GOT3 (cell line): ENCODE results near the gene SEMA7A.

ENCODE experiments used
- DNase-seq: peaks from one replicate; lab custom pipeline; 2025; ENCODE audit warnings: mixed read lengths; lab: John Stamatoyannopoulos, UW

The SEMA7A gene

GRCh38 chr15:74430510-74430951, 3.2 kb downstream of the SEMA7A start:
- DNase-seq, result no peak

GRCh38 chr15:74429781-74430400, 3.9 kb downstream of the SEMA7A start:
- no peak for DNase-seq

- DNase-seq, result no peak
Observed at GRCh38 chr15:74428970-74429780, 4.6 kb downstream of the SEMA7A start.

- no peak for DNase-seq
Observed at GRCh38 chr15:74428442-74428787, 5.3 kb downstream of the SEMA7A start.

DNA sequence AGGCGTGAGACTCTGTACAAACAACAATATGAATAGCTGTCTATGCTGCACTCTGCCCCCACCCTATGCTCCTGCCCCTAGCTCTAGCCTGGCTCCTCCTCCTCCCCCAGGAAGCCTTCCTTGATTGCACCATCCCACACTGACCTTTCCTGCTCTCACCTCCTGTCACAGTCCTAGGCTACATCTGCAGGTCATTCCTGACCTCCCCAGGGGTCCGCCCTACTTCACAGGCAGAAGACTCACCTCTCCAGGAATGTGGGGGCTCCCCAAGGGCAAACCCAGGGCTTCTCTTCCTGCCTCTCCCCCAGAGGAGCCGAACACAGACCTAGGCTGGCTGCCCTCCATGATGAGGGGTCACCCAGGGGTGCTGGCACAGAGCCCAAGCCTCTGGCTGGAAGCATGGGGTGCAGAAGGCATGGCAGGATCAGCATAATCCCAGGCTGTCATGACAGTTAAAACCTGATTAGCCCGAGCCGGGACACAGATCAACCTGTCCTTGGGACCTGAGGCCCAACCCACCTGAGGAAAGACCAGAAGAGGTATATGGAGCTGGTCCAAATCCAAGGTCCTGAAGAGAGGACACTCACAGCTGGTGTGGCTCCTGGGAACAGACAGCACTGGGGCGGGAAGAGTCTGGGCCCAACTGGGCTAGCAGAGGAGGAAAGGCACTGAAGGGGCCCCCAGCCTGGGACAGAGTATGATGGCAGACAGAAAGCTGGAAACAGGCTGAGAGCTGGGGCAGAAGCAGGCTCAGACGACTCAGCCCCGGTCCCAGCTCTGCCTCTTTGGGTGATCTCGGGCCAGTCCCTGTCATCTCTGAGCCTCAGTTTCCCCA, 5.9 kb downstream of the SEMA7A start:
- DNase-seq, result no peak

DNA sequence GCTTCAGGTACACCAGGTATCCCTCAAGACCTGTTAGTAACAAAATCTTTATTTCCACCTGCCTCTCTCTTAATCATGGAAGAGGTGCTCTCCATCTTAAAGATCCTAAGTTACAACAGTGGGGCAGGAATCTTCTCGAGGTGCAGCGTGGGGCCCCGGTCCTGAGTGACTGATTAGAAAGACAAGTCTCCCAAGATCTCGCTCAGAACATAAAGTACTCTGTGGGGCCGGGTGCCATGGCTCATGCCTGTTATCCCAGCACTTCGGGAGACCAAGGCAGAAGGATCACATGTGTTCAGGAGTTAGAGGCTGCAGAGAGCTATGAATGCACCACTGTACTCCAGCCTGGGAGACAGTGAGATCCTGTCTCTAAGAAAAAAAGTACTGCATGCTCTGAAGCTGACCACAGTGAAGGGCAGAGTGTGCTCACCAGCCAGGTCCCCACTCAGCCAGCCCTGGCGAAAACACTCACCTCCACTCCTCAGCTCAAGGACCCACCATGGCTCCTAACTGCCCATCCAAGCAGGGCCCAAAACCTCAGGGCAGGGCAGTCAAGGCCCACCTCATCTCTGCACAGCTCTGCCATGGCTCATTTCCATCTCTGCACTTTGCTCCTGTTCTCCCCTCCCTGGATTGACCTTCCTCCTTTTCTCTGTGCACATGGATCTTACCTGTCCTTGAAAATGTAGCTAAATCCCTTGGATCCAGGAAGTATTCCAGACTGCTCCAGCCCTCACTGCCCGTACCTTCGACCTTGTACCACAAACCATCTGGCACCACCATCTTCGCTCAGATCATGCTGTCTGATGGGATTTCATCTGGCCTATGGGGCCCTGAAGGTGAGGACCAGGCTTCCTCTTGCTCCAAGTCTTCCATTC, 7.1 kb downstream of the SEMA7A start:
- no peak for DNase-seq

GRCh38 chr15:74425630-74426029, 8.1 kb downstream of the SEMA7A start:
- DNase-seq, result no peak

GRCh38 chr15:74424901-74425528, 8.7 kb downstream of the SEMA7A start:
- DNase-seq, result no peak

- DNase-seq, result no peak
Observed at GRCh38 chr15:74423431-74424257, 10.1 kb downstream of the SEMA7A start.

- DNase-seq, result peak; percentile 32
Observed at GRCh38 chr15:74422652-74423430, 10.9 kb downstream of the SEMA7A start.

DNA sequence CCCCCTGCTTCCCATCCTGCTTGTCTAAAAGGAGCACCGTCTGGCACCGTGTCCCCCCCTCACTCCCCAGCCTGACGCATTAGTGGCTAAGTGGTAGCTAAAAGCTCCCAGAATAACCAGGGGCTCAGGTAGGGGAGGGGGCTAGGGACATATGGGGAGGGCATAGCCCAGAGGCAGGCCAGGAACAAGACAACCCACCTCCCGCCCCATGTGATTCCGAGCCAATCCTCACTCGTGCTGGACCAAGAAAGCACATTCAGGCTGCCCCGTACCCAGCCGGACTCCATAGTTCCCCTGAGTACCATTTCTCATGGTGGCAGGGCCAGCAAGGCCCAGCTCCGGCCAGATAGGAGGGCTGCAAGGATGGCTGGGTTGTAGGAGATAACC, 11.5 kb downstream of the SEMA7A start:
- no peak for DNase-seq

DNA sequence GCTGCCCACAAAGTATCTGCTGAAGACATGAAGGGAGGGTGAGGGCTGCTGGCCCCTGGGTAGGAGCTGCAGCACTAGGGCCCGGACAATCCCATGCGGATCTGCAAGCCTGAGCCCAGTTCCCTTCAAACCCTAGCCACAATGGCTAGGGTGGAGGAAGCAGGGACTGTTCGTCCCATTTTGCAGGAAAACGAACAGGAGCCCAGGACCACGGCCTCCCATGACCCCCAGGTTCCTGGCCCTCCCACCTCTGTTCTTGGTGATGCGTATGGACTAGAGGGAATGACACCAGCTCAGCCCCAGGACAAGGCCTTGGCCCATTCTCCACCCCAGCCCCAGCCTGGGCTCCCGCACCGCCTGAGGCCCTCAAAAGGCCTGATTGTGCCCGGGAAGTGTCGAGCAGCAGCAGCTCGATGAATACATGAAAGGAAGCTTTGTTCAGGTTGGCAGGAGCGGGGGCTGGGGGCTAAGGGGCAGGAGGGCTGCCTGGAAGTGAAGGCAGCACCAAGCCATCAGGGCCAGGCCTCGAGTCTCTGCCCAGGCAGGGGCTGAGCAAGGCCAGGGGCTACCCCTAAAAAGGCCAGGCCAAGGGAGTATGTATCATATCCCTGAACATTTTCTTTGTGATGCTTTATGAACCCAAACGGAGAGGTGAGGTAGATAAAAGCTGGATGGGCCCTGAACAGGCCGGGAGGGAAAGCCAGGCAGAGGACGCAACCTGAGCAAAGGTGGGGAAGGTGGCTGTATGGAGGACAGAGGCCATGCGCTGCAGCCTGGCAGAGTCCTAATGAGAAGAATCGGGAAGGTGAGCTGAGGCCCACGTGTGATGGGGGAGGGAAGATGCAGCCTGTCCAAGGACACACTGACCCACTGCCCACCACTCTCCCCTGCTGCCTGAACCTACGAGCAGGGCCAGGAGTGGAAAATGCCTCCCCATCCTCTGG, 12.2 kb downstream of the SEMA7A start:
- no peak for DNase-seq

- no peak for DNase-seq
Observed at GRCh38 chr15:74420193-74420905, 13.4 kb downstream of the SEMA7A start.

GRCh38 chr15:74419432-74419831, 14.3 kb downstream of the SEMA7A start:
- DNase-seq, result no peak

DNA sequence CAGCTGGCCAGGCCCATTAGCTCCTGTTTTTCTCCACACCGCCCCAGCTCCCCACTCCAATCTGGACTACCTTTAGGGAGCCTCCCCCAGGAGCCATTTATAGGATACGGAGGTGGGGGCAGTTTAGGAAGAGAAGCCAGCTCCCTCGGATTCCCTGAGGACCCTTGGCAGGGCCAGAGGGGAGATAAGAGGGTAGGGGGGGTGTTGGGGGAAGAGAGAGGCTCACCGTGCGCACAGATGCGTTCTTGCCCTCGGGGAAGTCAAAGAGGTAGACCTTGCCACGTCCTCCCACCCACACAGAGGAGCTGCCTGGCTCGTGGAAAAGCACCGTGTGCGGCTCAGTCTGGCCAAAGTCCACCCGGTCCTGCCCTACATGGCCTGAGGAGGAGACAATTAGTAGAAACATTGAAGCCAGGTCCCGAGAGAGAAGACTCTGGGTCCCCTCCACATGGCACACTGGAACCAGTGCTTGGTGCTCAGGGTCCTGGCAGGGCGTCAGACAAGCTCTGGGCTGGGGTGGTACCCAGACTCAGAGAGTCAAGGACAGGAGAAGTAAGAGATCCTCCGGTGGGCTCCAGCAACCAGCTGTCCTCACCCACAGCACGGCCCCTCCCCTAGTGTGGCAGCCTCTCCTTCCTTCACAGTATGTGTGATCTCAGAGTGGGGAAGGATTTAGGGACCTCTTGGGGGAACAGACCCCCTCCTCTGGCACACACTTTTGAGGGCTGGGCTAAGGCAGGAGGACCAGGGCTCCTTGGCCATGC, 15.0 kb downstream of the SEMA7A start:
- no peak for DNase-seq

DNA sequence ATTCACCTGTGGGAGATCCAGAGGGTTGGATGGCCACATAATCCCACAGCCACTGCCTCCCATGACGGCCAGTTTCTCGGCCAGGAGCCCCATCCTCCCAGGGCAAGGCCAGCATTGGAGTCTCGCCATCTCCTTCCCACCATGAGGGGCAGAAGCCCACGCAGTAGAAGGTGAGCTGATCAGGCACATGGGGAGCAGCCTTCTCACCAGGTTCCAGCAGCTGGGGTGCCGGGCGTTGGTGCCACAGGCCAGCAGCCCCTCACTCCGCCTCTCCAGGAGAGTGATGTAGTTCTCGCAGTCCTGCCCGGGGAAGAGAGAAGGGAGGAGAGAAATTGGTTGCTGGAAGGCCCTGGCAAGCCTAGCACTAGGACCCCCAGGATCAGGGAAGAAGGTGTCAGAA, 16.1 kb downstream of the SEMA7A start:
- no peak for DNase-seq

- DNase-seq, result peak; percentile 75
Observed at GRCh38 chr15:74417225-74417624, 16.5 kb downstream of the SEMA7A start.
